BJ (cell line): ENCODE measurements around the gene PINLYP. TPM values are rescaled to one million over a fixed set of nuclear protein-coding genes. Genes with fewer than 3 reads are reported as not detected.
A peak's percentile ranks its signal among the peaks of the same experiment; 100 is the strongest.

Experiments
- CTCF ChIA-PET: fragments of 350-600 bp; formaldehyde crosslinking; extraction: SDS; loops from one replicate; lab custom pipeline; 2021; ENCODE audit warnings: antibody characterized with exemption, inconsistent platforms; lab: Yijun Ruan, JAX
- POLR2A ChIA-PET: fragments of 300-600 bp; sonication (Branson Sonifier 250); formaldehyde crosslinking; extraction: SDS; loops from one replicate; lab custom pipeline; 2021; ENCODE audit warnings: antibody characterized with exemption; lab: Charles Lee
- DNase-seq: peaks from one replicate; pipeline ENCODE4 v3.0.0-alpha.2; 2011; ENCODE audit warnings: low read depth
- H3K27me3 ChIP-seq: 2 replicates; pipeline ENCODE4 v1.6.0; 2011; ENCODE audit warnings: low read length; ENCODE audit not compliant: control insufficient read depth, insufficient read depth
- H3K36me3 ChIP-seq: 2 replicates; pipeline ENCODE4 v1.5.1; 2011; ENCODE audit warnings: low read length; ENCODE audit not compliant: control insufficient read depth, insufficient read depth
- H3K4me3 ChIP-seq: 2 replicates; pipeline ENCODE4 v1.5.1; 2011; ENCODE audit warnings: low read depth, mild to moderate bottlenecking, control low read depth, low read length
- CTCF ChIP-seq: IDR thresholded peaks from 2 replicates; pipeline ENCODE4 v1.5.1; 2011; ENCODE audit warnings: low read depth, mild to moderate bottlenecking, control low read depth, inconsistent platforms, low read length, moderate library complexity; ENCODE audit not compliant: insufficient read depth
- polyA plus RNA-seq: library from polyadenylated mRNA; depleted of rRNA; stranded (reverse); fragments of >200 nt; gene quantifications from 2 replicates; pipeline ENCODE4 v1.2.3, GENCODE V29; 2011

PINLYP gene
- polyA plus RNA-seq, 1 experiment, result 2.2 TPM

DNA sequence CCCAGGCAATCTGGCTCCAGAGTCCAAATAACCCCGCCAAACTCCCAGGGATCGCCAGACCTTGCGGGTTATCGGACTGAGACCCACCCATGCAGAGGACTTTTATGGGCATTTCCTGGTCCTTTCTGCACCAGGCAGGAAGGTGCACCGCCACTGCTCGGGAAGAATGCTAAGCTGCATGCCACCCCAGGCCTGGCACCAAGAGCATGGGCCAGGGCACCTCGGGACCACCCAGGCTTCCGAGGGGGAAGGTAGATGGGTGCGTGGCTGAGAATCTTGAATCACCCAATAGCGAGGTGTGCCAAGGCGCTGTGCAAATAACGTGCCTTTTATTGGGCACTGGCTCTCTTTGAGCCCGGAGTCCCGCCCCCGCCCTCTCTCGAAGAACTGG lies 43.0 kb upstream of the PINLYP start:
- TF ChIP-seq CTCF, result no peak
- CTCF ChIA-PET, result interaction anchor here (0.7 to 4.7 kb wide), 5 partner anchors 10 to 108 kb away, joined by 3 to 43 read pairs (median 4); partner anchors contain the start of genes IRGQ and ZNF576
- H3K36me3 ChIP-seq, result no peaks in the 10 kb centered on the region
- H3K27me3 ChIP-seq, result no peaks in the 10 kb centered on the region
- POLR2A ChIA-PET, result interaction anchor here (0.6 kb wide), 1 partner anchor 28 kb away, joined by 4 read pairs; the partner anchor contains the start of gene PHLDB3
- peak overlapping the region; percentile 57 for H3K4me3 ChIP-seq
- DNase-seq, result no peak

GRCh38 chr19:43532962-43533545 lies 42.5 kb upstream of the PINLYP start, which contains the start of gene ZNF575:
ZNF575 (plus strand) TSS chr19:43533188; CDS start chr19:43534423, 1,235 bp downstream.
- Histone ChIP-seq H3K27me3 (no peaks in the 10 kb centered on the region), H3K4me3 (peak within 1 kb of the TSS; percentile 57), H3K36me3 (no peaks in the 10 kb centered on the region)
- ChIA-PET CTCF (interaction anchor here (0.7 to 4.7 kb wide), 5 partner anchors 11 to 108 kb away, joined by 3 to 43 read pairs (median 5); partner anchors contain the start of genes IRGQ and ZNF576), POLR2A (interaction anchor here (0.6 kb wide), 1 partner anchor 29 kb away, joined by 4 read pairs; the partner anchor contains the start of gene PHLDB3)
- no peak for TF ChIP-seq CTCF
- peak; percentile 79 for DNase-seq

DNA sequence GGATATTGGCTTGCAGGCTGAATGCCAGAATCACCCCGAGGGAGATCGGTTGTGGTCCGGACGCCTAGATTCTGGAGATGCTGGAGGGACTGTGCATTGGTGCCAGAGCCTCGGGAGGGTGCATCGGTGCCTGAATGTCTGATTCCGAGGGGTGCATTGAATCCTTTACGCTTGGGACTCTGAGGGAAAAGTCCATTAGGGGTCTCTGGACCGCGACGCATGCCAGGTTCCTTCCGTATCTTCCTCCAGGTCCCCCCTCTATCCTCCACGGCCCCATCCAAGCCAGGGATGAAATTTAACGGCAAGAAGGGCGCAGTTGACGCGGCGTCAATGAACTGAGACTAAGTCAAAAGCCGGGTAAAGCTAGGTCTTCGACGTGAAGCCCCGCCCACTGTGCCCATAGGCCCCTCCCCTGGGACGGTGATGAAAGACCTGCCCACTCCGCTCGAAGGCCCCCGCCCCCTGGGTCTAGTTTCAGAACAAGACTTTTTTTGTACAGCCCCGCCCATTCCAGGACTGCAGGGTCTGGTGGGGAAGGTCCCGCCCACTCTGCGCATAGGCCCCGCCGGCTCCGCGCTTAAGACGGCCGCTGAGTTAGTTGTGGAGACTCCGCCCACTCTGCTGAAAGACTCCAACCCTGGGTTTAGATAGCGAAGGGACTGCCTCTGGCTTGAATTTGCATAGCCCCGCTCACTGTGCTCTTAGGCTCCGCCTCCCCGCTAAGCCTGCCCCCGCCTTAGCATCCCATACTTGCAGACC lies 41.9 kb upstream of the PINLYP start:
- Histone ChIP-seq H3K4me3 (peak overlapping the region; percentile 57), H3K36me3 (no peaks in the 10 kb centered on the region), H3K27me3 (no peaks in the 10 kb centered on the region)
- DNase-seq, result peak; percentile 99
- ChIA-PET CTCF (interaction anchor here (0.7 to 4.7 kb wide), 5 partner anchors 12 to 342 kb away, joined by 3 to 43 read pairs (median 5); partner anchors contain the start of genes IRGQ and ZNF576), POLR2A (interaction anchor here (0.7 kb wide), 1 partner anchor 115 kb away, joined by 5 read pairs; no protein-coding TSS in a partner anchor)
- no peak for TF ChIP-seq CTCF

GRCh38 chr19:43534305-43534815 lies 41.2 kb upstream of the PINLYP start:
- CTCF ChIA-PET, result interaction anchor here (1.1 to 4.7 kb wide), 5 partner anchors 15 to 342 kb away, joined by 3 to 43 read pairs (median 5); partner anchors contain the start of genes IRGQ and ZNF576

More at GRCh38 chr19:43534305-43534815, 41.2 kb upstream of the PINLYP start:
- POLR2A ChIA-PET, result interaction anchor here (0.7 kb wide), 1 partner anchor 114 kb away, joined by 5 read pairs; no protein-coding TSS in a partner anchor
- no peak for TF ChIP-seq CTCF
- Histone ChIP-seq H3K27me3 (no peaks in the 10 kb centered on the region), H3K36me3 (no peaks in the 10 kb centered on the region), H3K4me3 (peak overlapping the region; percentile 28)
- DNase-seq, result no peak
